ENCODE data around the gene IL15.

DNA sequence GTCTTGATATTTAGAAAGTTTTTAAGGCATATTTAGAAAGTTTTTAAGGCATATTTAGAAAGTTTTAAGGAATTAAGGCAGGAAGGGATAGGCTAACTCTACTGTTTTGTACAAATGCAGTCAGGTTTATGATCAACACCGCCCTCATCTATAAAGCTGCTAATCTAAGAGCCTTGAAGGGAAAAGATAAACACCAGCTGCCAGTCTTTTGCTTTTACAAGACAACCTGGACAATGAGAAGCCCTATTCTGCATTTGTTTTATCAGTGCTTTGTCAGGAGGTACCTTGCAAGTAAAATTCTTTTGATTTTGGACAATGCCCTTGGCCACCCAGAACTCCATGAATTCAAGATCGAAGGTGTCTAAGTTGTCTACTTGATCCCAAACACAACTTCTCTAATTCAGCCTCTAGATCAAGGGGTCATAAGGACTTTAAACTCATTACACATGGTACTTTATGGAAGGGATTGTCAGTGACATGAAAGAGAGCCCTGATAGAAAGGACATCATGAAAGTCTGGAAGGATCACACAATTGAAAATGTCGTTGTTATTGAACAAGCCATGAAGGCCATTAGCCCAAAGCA lies 39.8 kb downstream of the IL15 start:
- TF ChIP-seq, protein P1, sequence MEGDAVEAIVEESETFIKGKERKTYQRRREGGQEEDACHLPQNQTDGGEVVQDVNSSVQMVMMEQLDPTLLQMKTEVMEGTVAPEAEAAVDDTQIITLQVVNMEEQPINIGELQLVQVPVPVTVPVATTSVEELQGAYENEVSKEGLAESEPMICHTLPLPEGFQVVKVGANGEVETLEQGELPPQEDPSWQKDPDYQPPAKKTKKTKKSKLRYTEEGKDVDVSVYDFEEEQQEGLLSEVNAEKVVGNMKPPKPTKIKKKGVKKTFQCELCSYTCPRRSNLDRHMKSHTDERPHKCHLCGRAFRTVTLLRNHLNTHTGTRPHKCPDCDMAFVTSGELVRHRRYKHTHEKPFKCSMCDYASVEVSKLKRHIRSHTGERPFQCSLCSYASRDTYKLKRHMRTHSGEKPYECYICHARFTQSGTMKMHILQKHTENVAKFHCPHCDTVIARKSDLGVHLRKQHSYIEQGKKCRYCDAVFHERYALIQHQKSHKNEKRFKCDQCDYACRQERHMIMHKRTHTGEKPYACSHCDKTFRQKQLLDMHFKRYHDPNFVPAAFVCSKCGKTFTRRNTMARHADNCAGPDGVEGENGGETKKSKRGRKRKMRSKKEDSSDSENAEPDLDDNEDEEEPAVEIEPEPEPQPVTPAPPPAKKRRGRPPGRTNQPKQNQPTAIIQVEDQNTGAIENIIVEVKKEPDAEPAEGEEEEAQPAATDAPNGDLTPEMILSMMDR (IDR thresholded peaks at IDR 0.05; ENCODE audit: insufficient read depth, low read length, poor library complexity, severe bottlenecking): no peak
- no peak for TF ChIP-seq EZH2phosphoT487 (conservative IDR thresholded peaks at IDR 0.05; ENCODE audit: low read length)
